ENCODE data around the gene TTN.

TTN gene

DNA sequence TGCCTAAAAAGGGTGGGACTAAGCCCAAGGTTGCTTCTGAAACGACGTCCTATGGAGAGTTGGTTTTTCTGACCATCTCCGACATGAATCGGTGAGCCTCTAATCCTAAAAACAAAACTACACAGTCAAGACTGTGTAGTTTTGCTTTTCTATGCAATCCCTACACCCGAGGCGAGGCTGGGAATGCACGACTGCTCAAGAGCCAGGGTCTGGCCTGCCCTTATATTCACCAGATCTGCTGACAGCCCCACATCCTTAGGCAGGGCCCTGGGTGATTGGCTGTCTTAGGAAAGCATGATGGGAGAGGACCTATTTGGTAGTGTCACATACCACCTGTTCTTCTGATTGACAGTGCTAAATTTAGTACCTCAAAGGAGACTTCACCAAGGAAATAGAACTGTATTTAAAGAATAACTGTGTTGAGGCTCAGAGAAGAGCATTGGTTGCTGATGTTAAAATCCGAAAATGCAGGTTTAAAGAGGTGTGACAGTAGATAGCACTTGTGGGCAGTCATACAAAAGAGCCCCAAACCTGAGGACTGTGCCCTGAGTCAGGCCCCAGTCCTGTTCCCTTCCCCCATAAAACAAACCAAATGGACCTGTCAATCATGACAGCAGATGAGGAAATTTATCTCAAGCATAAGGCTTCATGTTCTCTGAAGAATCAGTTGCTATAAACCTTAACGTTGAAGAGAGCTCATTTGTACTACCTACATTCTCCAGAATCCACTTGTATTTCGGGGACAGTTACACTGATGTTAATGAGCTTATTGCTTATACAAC is at the start of gene TTN:
TTN (minus strand) TSS at position 197 of the 782 bp plus-strand sequence. CDS start 2,781 bp downstream, outside the sequence.
- no peak for DNase-seq

DNA sequence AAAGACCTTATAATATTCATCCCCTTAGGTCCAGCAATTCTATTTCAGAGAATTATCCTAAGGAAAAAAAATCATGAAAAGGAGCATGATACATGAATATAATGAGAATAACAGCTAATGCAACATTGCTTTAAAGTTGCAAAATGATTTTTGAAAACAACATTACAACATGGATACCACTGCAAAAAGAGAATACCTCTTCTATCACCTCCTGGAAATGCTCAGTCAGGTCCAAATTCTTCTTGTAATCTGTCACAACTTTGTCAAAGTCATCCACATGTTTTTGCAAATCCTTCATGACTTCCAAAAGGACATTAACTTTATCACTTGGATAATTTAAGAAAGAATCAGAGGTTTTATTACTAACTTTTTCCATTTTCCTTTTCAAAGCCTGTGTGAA is 47.9 kb upstream of the TTN start:
- DNase-seq = no peak

DNA sequence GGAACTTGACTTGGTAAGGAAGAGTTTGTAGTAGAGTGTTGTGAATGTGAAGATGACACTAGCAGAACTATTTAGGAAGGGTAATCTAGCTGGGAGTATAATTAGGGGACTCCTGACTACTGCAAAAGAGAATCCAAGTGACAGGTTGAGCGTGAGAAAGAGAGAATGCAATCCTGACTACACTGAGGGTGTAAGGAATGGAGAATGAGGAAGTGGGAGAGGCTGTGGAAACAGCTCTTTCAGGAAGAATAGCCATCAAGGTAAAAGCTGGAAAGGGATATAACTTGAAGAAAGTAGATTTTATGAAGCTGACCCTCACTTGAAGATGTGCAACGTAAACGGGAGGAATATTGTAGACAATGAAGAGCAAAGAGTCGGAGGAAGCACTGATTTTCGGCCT is 41.1 kb upstream of the TTN start:
- no peak for DNase-seq

DNA sequence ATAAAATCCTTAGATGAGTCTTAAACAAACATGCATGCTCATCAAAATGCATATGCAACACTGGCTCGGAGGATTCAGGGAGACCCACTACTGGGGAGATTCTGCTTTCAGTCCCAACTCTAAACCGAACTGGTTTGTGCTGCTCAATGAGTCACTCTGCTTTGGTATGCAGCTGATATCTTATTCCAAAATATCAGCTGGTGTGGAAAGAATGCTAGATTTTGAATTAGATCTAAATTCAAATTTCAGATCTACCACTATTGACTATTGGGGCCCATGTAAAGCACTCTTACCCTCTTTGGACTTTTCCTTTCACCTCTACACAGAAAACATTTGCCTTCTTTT is 39.2 kb upstream of the TTN start:
- no peak for DNase-seq

DNA sequence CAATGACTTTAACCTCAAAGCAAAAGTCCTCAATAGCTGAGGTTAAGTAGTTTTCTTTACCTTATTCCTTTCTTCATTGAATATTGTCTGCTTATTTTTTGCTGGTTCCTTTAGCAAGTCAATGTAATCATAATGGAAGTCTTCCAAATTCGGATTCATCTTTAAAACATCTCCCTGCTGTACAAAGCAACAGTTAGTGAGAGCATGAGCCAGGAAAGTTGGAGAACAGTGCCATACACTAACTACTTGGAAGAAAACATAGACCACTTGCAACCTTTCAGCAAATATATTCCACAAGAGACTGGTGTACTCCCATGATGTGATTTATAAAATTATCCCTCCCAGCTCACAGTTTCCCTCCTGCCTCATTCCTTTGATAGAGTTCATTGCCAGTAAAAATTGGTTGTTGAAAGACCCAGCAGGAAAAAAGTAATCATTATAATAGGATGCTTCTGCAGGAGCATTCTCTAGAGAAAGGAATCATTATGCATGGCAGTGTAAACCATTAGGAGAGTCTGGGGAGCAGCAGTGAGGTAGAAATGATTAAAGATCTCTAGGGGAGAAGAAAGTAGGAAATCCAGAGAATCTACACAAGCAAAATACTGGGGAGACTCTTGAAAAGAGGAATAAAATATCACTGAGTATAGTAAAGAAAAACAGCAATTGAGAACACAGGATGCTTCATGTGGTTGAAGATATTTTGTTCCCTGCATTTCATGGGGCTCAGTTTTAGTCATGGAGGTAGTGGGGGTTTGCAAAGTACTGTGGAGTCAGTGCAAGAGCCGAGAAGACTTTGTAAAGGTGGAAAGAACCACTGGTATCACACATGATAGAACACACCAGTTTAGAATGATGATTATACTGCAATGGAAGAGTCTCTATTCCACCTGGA is 38.6 kb upstream of the TTN start:
- no peak for DNase-seq

DNA sequence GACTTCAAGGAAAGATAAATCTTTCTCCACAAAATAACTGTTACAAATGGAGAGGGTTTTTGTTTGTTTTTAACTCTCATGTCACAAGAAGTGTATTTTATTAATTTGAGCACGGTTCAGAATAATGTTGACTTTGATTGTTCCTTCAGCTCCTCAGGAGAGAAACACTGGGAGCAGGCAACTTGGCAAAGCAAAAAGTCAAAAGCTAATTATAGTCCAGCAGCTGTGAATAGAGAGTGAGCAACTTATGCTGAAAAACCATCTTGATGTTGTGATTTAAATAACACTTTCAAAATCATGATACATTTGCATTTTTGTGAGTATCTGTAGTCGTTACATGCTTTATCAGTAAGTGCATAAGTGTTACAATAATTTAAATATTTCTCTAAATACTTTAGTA is 37.5 kb upstream of the TTN start:
- no peak for DNase-seq

DNA sequence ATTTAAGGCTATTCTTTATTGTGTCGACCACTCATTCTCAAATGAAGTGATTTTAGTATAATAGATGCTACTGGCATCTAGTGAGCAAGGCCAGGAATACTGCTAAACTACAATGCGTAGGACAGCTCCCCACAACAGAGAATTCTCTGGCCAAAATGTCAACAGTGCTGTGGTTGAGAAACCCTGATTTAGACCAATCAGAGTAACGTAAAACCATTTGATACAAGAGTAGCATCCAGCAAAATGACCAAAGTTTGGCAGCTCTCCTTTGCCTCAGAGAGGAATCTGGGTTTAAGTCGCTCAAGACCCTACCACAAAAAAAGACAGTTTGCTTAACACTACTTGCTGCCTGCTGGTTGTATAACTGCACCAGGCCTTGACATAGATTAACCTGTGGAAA is 37.0 kb upstream of the TTN start:
- no peak for DNase-seq

DNA sequence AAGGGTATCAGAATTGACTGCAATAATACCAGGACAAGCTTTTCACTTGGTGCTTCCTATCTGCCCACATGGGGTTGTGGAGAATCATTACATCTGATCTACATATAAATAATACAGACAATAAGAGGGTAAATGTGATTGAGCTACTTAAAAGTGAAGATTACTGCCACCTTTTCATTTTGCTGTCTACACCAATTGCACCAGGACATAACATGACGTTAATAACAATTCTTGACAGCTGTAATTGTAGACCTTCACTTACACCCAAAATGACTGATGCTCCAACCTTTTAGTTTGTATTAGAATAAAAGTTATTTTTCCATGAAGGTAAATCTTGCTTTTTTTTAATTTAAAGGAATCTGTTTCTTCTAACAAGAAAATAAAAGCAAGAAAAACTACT is 36.5 kb upstream of the TTN start:
- DNase-seq = no peak

DNA sequence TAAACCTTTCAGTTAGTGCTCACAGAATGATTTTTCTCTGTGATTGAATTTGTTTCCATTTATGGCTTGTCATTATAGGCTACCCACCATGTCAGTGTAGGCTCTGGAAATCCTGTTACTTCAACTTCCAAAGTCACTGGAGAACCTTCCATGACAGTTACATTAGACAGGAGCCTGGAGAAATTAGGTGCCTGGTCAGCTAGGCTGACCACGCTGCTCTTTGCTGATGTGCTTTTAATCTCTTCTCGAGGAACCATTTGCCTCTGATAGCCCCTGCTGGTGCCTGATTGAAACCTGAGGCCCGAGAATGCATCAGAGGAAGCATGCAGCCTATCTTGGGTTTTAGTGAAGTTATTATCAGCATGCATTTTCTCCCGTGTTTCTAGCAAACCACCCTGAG is 29.6 kb upstream of the TTN start:
- no peak for DNase-seq

DNA sequence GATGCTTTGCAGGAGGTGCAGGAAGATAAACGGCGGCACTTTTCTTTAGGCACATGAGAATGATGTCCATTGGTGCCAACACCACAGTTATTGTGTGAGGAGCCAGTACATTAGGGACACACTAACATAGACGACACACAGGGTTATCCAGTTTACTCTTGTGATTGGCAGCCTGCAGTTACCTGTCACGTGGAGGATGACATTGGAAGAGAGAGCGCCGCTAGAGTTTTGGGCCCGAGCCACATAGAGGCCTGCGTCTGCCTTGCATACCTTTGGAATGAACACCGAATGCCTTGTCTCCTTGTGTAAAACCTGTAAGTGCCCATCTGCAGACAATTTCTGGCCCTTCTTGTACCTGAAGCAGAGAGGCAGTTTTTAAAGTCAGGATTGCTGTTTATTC is 26.9 kb upstream of the TTN start:
- DNase-seq = no peak

DNA sequence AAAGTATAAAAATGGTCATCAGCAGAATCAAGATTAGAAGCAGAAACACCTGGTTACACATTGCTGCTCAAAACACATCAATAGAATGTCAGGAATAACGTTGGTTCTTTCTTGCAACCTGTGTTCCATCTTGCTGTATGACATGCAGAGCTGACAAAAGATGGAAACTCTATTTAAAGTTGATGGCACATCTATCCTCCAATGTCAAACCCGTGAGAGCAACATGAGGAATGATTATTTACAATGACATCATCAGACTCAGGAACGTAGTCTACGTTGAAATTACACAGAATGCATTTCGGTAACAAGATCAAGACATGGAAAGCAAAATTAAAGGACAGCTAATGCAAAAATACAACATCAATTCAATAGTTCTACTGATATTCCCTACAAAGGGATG is 26.2 kb upstream of the TTN start:
- no peak for DNase-seq

DNA sequence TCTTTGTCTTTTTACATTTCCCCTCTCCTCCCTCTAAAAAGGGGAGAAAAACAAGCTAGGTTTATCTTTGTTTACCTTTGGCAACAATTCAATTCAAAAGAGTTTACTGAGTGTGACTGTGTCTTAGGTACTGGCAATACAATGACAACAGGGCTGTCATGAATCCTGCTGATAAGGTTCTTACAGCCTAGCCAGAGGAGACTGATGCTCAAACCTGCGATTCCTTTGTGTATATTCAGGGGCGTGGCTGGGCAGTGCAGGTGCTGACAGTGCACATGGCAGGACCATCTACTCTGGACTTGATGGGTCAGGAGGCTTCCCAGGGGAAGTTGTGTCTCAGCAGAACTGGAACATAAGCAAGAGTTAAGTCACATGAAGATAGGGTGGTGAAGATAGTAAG is 23.2 kb upstream of the TTN start:
- DNase-seq = no peak

DNA sequence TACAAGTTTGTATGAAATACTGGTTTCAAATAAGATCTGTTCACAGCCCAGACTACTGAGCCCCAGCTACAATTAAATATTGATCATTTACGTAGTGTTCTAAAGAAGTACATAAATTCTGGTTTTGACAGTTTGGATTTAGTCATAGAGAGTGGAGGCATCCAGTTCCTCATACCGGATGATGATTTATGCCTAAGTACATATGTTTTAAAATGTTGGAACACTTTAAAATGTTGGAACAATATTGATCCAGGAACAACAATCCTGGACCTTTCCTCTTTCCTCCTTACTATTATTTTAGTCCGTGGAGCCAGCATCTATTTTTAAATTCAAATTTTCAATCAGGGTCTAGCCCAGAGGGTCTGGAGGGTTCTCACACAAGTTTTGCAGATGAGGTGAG is 22.8 kb upstream of the TTN start:
- DNase-seq = no peak

DNA sequence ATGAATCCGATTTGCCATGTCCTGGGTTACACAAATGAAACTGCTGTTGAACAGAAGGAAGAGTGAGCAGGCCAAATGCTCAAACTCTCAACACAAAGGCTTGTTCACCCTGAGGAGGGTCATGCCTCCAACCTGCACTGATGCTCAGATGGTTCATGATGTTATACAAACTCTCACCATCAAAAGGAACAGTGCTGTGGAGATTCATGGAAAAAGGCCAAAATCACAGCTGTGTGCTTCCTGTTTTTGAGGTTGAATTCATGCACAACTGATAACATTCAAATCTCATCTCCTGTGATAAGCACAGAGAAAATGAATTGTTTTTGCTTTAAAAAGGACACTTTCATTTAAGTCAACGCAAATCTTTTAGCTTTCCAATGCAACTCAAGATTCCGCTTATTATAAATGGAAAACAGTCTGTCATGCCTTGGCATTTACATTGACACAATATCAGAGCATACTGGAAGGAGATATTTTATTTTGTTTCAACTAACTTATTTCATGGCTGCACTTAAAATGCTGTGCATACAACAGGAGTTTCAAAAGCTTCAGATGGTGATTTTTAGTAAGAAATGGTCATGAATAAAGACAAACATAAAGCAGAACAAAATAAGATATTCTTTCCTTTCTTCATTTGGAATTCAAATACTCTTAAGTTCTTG is 22.2 kb upstream of the TTN start:
- no peak for DNase-seq

DNA sequence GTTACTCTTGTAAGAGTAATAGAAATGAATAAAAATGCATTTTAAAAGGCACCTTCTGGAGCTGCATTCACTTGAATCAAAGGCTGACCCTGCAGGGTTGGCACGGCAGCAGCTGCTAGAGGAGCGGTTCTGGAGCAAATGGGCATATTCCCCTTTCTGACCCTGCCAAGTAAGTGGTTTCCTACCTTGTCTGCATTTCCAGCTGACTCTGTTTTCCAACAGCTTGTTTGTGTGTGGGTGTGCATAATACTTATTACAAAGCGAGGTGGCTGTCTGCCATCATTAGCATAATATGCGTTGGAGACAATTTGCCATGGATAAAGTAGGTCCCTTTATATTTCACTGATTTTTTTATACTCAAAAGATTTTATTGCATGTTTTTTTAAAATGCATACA is 21.3 kb upstream of the TTN start:
- DNase-seq = no peak

DNA sequence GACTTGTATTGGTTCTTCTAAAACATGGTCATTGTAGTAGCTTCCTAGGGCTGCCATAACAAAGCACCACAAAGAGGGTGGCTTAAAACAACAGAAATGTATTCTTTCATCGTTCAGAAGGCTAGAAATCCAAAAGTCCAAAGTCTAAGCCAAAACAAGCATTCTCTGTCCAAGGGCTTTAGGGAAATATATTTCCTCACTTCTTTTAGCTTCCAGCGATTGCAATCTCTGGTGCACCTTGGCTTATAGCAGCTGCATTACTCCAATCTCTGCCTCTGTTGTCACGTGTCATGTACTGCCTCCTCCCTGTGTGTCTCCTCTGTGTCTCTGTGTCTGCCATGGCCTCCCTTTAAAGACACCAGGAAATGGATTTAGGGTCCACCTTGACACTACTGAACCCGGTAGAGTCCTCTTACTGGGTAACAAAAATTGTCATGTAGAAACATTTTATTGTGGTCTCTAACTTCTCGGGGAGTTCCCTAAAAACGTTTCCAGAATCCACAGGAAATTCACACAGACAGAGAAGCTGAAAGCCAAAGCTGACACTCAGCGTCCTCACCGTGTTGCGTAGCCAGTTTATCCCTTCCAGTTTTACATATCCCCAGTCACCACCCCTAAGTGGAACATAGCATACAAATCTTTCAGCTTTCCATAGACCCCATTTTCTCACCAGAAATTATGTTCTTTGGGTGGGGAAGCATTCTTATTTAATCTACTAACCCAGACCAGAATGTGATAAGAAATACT is 20.7 kb upstream of the TTN start:
- no peak for DNase-seq

DNA sequence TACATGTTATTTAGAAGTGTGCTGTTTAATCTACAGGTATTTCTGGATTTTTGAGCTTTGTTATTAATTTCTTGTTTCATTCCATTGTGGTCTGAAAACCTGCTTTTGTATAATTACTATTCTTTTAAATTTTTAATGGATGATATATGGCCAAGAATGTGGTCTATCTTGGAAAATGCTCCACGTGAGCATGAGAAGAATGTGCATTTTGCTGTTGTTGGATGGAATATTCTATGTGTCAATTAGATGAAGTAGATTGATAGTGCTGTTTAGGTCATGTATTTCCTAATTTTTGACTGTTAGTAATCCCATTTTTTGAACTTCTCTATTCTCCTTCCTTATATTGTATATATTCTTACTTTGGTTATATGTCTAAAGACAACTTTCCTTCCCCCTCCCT is 19.9 kb upstream of the TTN start:
- no peak for DNase-seq

DNA sequence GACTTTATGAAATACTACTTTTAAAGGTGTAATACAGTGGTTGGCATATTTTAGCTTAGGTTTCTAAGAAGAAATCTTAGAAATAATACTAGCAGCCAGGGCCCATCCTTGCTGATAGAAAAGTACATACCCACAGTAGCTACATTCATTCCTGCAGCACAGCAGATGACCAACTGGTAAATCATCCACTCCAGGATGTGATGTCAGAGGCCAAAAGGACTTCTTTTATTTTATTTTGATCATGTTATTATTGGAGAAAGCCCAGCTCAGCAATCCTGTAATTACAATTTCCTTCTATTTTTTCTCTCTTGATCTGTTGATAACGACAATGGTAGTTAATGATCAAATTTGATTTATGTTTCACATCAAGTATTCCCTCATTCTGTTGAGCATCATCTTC is 18.0 kb upstream of the TTN start:
- DNase-seq = no peak

DNA sequence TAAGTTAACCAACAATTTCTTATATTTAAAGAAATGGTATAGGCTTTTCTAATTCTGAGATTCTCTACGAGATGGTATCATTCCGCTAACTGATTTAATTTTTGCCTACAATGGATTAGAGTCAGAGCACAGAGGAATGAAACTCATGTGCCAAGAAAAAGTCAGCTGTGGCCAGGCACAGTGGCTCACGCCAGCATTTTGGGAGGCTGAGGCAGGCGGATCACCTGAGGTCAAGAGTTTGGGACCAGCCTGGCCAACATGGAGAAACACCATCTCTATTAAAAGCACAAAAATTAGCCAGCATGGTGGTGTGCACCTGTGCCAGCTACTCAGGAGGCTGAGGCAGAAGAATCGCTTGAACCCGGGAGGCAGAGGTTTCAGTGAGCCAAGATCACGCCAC is 17.0 kb upstream of the TTN start:
- no peak for DNase-seq

DNA sequence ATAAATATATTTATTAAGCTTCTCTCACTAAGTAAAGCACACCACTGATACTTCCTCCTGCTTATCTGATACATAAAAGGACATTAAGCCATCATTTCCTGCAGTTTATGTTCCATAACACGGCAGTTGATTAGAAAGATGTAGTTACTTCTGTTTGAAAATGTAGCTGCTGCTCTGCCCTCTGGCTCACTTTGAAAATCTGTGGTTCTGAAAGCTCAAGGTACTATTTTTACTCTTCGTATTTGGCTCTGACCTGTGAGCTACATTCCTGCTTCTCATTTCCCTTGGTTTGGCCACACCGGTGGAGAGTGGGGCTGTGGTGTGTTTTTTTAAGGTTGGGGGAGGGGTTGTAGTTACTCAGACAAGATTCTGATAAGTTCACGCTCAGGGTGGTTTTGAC is 12.8 kb upstream of the TTN start:
- DNase-seq = no peak

DNA sequence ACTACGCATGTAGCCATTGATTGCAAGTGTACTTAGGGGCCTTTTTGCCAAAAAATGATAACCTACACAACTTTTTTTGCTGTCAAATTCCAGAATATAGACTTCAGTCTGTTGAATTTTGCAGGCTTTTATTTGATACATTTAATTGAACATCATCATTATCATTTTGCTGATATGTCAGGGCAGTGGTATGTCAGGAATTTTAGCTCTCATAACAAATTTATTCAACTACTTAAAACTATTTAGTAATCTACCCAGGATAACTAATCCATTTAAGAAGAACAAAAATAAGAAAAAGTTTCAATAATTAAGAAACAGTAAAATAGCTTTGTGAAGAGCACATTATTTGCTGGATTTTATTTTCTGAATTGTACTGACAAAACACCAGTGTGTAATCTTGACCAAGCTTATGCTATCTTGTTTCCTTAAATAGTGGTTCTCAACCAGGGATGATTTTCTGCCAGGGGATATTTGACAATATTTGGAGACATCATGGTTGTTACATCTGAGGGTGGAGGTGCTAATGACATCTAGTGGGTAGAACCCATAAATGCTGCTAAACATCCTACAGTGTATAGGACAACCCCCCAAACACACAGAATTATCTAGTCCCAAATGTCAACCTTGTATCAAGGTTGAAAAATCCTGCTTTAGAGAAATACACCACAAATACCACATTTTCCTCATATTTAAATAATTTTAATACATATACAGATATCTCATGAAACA is 12.1 kb upstream of the TTN start:
- DNase-seq = no peak

DNA sequence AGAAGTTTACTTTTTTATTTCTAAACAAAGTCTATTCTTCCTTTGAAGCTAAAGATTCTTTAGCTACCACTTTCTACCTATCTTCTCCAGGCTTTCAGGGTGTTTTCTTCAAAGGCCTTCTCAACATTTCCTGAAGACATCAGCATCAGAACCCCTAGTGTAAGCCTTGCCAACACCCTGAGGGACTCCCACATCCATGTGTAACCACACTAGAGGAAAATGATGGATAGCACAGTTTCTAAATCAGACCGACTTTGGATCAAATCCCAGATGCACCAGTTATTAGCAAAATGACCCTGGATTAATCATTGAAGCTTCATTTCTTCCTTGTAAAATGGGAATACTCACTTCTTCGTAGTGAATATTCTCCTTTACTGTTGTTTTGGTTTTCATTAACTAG is 4.7 kb upstream of the TTN start:
- DNase-seq = no peak

DNA sequence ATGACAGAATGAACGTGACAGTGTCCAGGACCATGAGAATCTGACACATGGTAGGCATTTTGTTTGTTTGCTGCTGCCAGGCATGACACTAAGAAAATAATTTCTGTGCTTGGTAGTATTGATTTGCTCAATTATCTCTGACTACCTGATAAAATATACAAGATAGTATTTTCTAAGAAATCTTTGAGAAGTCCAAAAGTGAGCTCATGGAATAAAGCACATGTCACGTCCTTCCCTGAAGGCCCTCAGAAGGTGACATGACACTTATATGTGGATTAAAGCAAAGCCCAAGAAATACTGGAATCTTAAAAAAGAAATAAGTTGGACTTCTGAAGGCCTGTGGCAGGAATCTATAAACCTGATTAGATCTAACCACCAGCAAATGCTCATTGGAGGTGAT is 3.8 kb upstream of the TTN start:
- no peak for DNase-seq

Measured in cerebellar nuclear complex (tissue), 1 donor.